ENCODE measurements around the gene TLN1. TPM values are rescaled to one million over a fixed set of nuclear protein-coding genes. Genes with fewer than 3 reads are reported as not detected.

The TLN1 gene
- total and polyA plus RNA-seq, 7 donors: 45.0 to 609 (median 354) TPM

DNA sequence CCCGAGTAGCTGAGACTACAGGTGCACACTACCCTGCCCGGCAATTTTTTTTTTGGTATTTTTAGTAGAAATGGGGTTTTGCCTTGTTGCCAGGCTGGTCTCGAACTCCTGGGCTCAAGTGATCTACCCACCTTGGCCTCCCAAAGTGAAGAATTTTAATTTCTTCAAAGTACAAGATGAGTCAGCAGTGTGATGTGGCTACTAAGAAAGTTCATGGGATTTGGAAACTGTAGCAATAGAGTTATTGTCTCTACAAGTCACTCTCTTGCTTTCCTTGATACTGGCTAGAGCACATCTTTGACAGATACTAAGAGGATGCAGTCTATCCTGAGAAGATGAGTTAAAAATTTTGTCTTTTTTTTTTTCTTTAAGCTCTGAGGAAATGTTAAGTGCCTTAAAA, 2.1 kb upstream of the TLN1 start:
- WGBS, 2 donors: 91 to 93% methylated on average over 3 of the region's 3 CpGs
- peak overlapping the region; percentile 97 to 99 (median 98) for H3K27ac ChIP-seq
- no peaks in the 10 kb centered on the region for H3K27me3 ChIP-seq
- no peak for TF ChIP-seq EP300 (IDR thresholded peaks at IDR 0.05)
- TF ChIP-seq, protein P1, sequence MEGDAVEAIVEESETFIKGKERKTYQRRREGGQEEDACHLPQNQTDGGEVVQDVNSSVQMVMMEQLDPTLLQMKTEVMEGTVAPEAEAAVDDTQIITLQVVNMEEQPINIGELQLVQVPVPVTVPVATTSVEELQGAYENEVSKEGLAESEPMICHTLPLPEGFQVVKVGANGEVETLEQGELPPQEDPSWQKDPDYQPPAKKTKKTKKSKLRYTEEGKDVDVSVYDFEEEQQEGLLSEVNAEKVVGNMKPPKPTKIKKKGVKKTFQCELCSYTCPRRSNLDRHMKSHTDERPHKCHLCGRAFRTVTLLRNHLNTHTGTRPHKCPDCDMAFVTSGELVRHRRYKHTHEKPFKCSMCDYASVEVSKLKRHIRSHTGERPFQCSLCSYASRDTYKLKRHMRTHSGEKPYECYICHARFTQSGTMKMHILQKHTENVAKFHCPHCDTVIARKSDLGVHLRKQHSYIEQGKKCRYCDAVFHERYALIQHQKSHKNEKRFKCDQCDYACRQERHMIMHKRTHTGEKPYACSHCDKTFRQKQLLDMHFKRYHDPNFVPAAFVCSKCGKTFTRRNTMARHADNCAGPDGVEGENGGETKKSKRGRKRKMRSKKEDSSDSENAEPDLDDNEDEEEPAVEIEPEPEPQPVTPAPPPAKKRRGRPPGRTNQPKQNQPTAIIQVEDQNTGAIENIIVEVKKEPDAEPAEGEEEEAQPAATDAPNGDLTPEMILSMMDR (IDR thresholded peaks at IDR 0.05): no peak
- no peak for TF ChIP-seq POLR2A (IDR thresholded peaks at IDR 0.05)
- no peak for TF ChIP-seq POLR2AphosphoS5 (IDR thresholded peaks at IDR 0.05)
- peaks cover 30 to 47% (median 45%) of the 10 kb centered on the region in 4 donors for H3K36me3 ChIP-seq
- no peak for DNase-seq
- H3K4me1 ChIP-seq: peaks cover 0 to 45% (median 36%) of the 10 kb centered on the region in 4 donors
- no peak overlapping the region for H3K4me3 ChIP-seq
- intact Hi-C loops (cut with DNase I): loop anchor here (5.0 kb wide), 1 partner anchor 127 kb away; the partner anchor contains the start of gene TESK1
- H3K9me3 ChIP-seq: no peaks in the 10 kb centered on the region

DNA sequence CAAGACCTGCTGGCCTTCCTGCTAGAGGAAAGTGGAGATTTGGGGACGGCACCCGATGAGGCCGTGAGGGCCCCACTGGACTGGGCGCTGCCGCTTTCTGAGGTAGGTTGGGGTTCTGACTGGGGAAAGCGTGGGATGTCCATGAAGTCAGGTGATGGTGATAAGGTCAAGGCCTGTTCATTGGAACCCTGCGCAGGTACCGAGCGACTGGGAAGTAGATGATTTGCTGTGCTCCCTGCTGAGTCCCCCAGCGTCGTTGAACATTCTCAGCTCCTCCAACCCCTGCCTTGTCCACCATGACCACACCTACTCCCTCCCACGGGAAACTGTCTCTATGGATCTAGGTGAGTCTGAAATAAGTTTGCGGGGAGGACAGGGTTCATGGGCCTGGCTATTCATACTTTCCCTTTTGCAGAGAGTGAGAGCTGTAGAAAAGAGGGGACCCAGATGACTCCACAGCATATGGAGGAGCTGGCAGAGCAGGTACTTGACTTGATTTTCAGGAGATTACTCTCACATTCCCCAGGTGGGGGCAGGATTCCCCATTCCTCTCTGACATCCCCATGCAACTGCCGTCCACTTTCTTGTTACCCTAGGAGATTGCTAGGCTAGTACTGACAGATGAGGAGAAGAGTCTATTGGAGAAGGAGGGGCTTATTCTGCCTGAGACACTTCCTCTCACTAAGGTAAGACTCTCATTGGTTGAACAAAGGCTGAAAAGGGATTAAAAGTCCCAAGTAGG, 976 bp upstream of the TLN1 start:
- peak overlapping the region; percentile 97 to 99 (median 98) for H3K27ac ChIP-seq
- 0 to 2% methylated on average over 14 of the region's 14 CpGs for WGBS, 2 donors
- H3K36me3 ChIP-seq: peaks cover 19 to 36% (median 34%) of the 10 kb centered on the region in 4 donors
- no peaks in the 10 kb centered on the region for H3K27me3 ChIP-seq
- intact Hi-C loops (cut with DNase I): loop anchor here (5.0 kb wide), 1 partner anchor 126 kb away; the partner anchor contains the start of gene TESK1
- H3K4me1 ChIP-seq: peaks cover 0 to 57% (median 47%) of the 10 kb centered on the region in 4 donors
- DNase-seq: no peak
- H3K9me3 ChIP-seq: no peaks in the 10 kb centered on the region
- peak overlapping the region; percentile 80 to 86 (median 82) for H3K4me3 ChIP-seq
- no peak for TF ChIP-seq EP300 (IDR thresholded peaks at IDR 0.05)
- TF ChIP-seq, protein P1 (IDR thresholded peaks at IDR 0.05): no peak
- TF ChIP-seq POLR2A (IDR thresholded peaks at IDR 0.05): no peak
- TF ChIP-seq POLR2AphosphoS5 (IDR thresholded peaks at IDR 0.05): no peak

DNA sequence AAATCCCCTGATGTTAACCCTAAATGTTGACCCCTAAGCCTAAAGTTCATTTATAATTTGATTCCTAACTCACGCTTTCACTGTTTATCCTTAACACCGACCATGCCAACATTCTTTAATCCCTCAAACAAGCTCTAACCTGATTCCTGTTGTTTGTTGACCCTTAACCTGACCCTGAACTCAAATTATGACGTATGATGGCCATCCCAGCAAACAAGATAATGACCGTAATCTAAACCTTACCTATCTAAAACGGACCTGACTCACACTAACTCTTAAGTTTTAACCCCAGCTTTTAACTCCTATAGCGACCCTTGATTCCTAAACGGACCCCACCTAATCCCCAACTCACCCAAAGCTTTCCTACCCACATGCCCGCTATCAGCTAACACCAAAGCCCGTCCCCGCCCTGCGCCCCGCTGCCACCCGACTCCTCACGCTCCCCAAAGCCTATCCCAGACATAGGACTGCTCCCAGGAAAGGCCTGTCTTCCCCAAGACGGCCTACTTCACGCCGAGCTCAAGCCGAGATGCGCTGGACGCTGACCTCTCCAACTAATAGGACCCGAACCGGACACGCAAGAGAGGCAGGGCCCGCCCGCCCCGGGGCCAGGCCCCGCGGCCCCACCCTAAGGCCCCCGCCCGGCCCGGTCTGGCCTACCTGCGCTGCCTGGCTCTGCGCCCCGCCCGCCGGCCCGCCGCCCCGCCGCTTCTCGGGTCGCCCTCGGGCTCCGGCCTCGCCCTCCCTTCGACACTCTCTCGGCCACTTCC, 395 bp downstream of the TLN1 start:
- no peak for DNase-seq
- 1% methylated on average over 47 of the region's 47 CpGs for WGBS, 2 donors
- intact Hi-C loops (cut with DNase I): loop anchor here (5.0 kb wide), 1 partner anchor 124 kb away; the partner anchor contains the start of gene TESK1
- peak overlapping the region; percentile 80 to 86 (median 82) for H3K4me3 ChIP-seq
- H3K36me3 ChIP-seq: peaks cover 7 to 23% (median 20%) of the 10 kb centered on the region in 4 donors
- H3K9me3 ChIP-seq: no peaks in the 10 kb centered on the region
- peaks cover 0 to 70% (median 61%) of the 10 kb centered on the region in 4 donors for H3K4me1 ChIP-seq
- TF ChIP-seq POLR2A (IDR thresholded peaks at IDR 0.05) (peak in 1 of 2 donors; percentile 20), EP300 (IDR thresholded peaks at IDR 0.05) (peak in 1 of 4 donors; percentile 7), POLR2AphosphoS5 (IDR thresholded peaks at IDR 0.05) (no peak)
- H3K27ac ChIP-seq: peak overlapping the region; percentile 97 to 99 (median 98)
- no peaks in the 10 kb centered on the region for H3K27me3 ChIP-seq

DNA sequence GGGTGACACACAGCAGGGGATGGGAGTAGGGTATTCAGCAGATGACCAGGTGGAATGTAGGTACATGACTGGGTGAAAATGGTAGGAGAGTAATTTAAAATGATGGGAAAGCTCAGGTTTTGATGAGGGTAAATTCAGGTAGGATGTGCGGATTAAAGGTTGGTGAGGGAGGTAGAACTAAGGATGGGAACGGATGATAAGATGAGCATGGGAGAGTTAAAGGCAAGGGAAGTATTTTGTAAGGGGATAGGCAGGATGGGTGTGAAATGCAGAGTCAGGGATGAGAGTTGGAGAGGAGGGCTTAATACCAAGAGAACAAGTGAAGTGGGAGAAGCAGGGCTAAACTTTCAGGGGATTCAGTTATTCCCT, 1.5 kb downstream of the TLN1 start:
- no peak for DNase-seq
- Histone ChIP-seq H3K4me3 (peak overlapping the region; percentile 80 to 86 (median 82)), H3K27me3 (no peaks in the 10 kb centered on the region), H3K27ac (peak overlapping the region; percentile 97 to 99 (median 98)), H3K36me3 (peaks cover 0 to 14% (median 11%) of the 10 kb centered on the region in 4 donors), H3K4me1 (peaks cover 0 to 76% (median 72%) of the 10 kb centered on the region in 4 donors), H3K9me3 (no peaks in the 10 kb centered on the region)
- no peak for TF ChIP-seq EP300 (IDR thresholded peaks at IDR 0.05)
- TF ChIP-seq, protein P1 (IDR thresholded peaks at IDR 0.05): no peak
- TF ChIP-seq POLR2AphosphoS5 (IDR thresholded peaks at IDR 0.05): no peak
- no peak for TF ChIP-seq POLR2A (IDR thresholded peaks at IDR 0.05)
- 82 to 93% methylated on average over 2 of the region's 2 CpGs for WGBS, 2 donors
- intact Hi-C loops (cut with DNase I): loop anchor here (1.0 to 5.0 kb wide), 2 partner anchors 72 to 123 kb away; partner anchors contain the start of genes CCDC107, RMRP and TESK1
